Measurements from ENCODE around the gene ZC3H12A. TPM values are rescaled to one million over a fixed set of nuclear protein-coding genes. Genes with fewer than 3 reads are reported as not detected.

ZC3H12A gene
- total RNA-seq, 4 donors from 2014 or later = 5.8 to 41.9 (median 28.8) TPM

DNA sequence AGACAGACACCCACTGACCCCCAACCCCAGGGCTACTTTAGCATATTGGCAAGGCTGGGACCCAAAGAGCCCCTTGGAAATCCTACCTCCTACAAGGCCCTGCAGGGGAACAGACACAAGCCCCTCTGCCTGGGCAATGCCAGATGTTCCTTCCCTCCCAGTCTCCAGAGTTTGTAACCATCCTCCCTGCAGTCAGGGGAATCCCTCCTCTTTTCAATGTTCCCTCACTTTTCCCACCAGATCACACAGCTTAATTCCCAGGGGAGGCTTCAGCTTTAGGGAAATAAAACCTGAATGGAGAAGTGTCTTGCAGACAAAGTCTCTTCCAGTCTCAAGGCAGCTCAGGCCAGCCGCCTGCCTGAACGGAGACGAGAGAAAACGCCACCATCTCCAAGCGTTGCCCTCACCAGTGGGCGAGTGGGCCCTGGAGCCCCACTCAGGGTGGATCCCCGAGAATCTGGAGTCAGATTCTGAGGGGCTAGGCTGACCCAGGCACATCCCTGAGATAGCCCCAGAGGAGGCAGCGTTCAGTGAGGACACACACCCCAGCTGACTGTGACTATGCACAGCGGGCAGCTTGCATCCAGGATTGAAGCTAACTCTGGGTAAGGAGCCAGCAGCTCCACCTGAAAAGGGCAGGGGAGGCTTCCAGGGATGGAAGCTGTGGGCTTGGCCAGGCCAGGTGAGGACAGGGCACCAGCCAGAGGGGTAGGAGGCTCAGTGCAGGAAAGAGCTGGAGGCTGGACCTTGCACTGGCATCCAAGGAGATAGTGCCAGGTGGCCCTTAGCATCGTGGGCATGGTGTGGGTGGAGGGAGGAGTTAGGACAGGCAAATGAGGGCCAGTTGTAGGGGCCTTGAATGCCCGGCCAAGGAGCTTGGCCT is 44.0 kb upstream of the ZC3H12A start:
- TF ChIP-seq POLR2AphosphoS5 (IDR thresholded peaks at IDR 0.05) (no peak), POLR2A (IDR thresholded peaks at IDR 0.05) (no peak), EP300 (IDR thresholded peaks at IDR 0.05; ENCODE audit: low read depth) (no peak)
- TF ChIP-seq, protein P1, sequence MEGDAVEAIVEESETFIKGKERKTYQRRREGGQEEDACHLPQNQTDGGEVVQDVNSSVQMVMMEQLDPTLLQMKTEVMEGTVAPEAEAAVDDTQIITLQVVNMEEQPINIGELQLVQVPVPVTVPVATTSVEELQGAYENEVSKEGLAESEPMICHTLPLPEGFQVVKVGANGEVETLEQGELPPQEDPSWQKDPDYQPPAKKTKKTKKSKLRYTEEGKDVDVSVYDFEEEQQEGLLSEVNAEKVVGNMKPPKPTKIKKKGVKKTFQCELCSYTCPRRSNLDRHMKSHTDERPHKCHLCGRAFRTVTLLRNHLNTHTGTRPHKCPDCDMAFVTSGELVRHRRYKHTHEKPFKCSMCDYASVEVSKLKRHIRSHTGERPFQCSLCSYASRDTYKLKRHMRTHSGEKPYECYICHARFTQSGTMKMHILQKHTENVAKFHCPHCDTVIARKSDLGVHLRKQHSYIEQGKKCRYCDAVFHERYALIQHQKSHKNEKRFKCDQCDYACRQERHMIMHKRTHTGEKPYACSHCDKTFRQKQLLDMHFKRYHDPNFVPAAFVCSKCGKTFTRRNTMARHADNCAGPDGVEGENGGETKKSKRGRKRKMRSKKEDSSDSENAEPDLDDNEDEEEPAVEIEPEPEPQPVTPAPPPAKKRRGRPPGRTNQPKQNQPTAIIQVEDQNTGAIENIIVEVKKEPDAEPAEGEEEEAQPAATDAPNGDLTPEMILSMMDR (IDR thresholded peaks at IDR 0.05) = no peak
- intact Hi-C loops (cut with DNase I; ENCODE audit: low total_unique reads) = loop anchor here (10.0 kb wide), 2 partner anchors 726 to 856 kb away; no protein-coding TSS in a partner anchor
- Histone ChIP-seq H3K4me1 (no peaks in the 10 kb centered on the region), H3K27ac (no peak overlapping the region), H3K9me3 (no peaks in the 10 kb centered on the region), H3K4me3 (no peak overlapping the region), H3K27me3 (peaks cover 30% of the 10 kb centered on the region), H3K36me3 (no peaks in the 10 kb centered on the region)
- WGBS, 2 donors (ENCODE audit: low coverage in 1 of 2) = 33 to 69% methylated on average over 1 to 11 of the region's 11 CpGs
- DNase-seq = no peak
- in situ Hi-C loops (cut with MboI; ENCODE audit: low pct_ligation_motif_present in 1 of 4, low pct_unique_long_range_greater_than_20kb in 1 of 4, low sequenced_read_pairs in 3 of 4) = loop anchor here in 3 of 4 donors (10.0 to 25.0 kb wide), 5 partner anchors 232 to 846 kb away; no protein-coding TSS in a partner anchor

DNA sequence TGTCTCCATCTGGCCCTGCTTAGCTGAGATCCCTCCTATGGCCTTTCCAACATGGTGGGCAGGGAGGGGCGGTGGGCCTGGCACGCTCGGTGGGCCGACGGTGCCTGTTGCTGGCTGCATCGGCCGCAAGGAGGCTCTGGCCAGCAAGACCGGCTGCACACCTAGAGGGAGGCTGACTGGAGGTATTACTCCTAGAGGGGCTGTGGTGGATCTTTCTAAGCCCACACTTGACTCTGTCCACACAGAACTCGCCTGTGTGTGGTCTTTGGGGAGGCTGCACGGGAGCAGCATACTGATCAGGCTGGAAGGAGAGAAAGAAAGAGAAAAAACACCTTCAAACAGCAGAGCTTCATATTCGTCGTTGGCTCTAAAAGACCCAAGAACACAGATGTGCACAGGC is 41.7 kb upstream of the ZC3H12A start:
- in situ Hi-C loops (cut with MboI; ENCODE audit: low pct_ligation_motif_present in 1 of 4, low pct_unique_long_range_greater_than_20kb in 1 of 4, low sequenced_read_pairs in 3 of 4) = loop anchor here in 3 of 4 donors (10.0 to 25.0 kb wide), 5 partner anchors 230 to 848 kb away; no protein-coding TSS in a partner anchor

DNA sequence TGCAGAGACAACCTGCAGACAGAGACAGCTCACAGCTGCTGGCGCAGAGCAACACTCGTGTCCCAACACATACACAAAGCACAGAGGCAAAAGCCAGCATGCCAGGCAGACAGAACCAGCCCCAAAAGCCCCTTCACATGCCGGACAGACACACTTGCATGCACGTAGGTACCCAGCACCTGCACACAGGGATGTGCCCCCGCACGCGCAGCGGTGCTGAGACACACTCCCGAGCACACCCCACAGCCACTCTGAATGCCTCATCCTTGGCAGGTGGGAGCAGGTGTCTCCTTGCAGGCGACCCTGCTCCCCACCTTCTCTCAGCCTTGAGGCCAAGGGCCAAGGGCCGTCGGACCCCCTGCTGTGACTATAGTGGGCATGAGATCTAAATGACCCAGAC is 41.2 kb upstream of the ZC3H12A start:
- H3K4me3 ChIP-seq = no peak overlapping the region
- H3K4me1 ChIP-seq = no peaks in the 10 kb centered on the region
- intact Hi-C loops (cut with DNase I; ENCODE audit: low total_unique reads) (loop anchor here (10.0 kb wide), 2 partner anchors 728 to 858 kb away; no protein-coding TSS in a partner anchor), in situ Hi-C loops (cut with MboI; ENCODE audit: low pct_ligation_motif_present in 1 of 4, low pct_unique_long_range_greater_than_20kb in 1 of 4, low sequenced_read_pairs in 3 of 4) (loop anchor here in 3 of 4 donors (10.0 to 25.0 kb wide), 5 partner anchors 229 to 848 kb away; no protein-coding TSS in a partner anchor)
- no peak for DNase-seq
- no peaks in the 10 kb centered on the region for H3K36me3 ChIP-seq
- H3K27ac ChIP-seq = no peak overlapping the region
- peaks cover 35% of the 10 kb centered on the region for H3K27me3 ChIP-seq
- 63% methylated on average over 7 of the region's 12 CpGs; no CpG with 5 or more reads in 1 of the 2 donors for WGBS, 2 donors (ENCODE audit: low coverage in 1 of 2)
- TF ChIP-seq EP300 (IDR thresholded peaks at IDR 0.05; ENCODE audit: low read depth) (no peak), POLR2A (IDR thresholded peaks at IDR 0.05) (no peak), POLR2AphosphoS5 (IDR thresholded peaks at IDR 0.05) (no peak)
- TF ChIP-seq, protein P1 (IDR thresholded peaks at IDR 0.05) = no peak
- no peaks in the 10 kb centered on the region for H3K9me3 ChIP-seq

More for the DNA sequence above, 41.7 kb upstream of the ZC3H12A start:
- Histone ChIP-seq H3K36me3 (no peaks in the 10 kb centered on the region), H3K9me3 (no peaks in the 10 kb centered on the region), H3K27ac (no peak overlapping the region), H3K4me1 (no peaks in the 10 kb centered on the region), H3K4me3 (no peak overlapping the region), H3K27me3 (peaks cover 34% of the 10 kb centered on the region)
- WGBS, 2 donors (ENCODE audit: low coverage in 1 of 2) = 60 to 72% methylated on average over 2 to 12 of the region's 12 CpGs
- DNase-seq = no peak
- intact Hi-C loops (cut with DNase I; ENCODE audit: low total_unique reads) = loop anchor here (10.0 kb wide), 2 partner anchors 728 to 858 kb away; no protein-coding TSS in a partner anchor
- TF ChIP-seq, protein P1 (IDR thresholded peaks at IDR 0.05) = no peak
- no peak for TF ChIP-seq EP300 (IDR thresholded peaks at IDR 0.05; ENCODE audit: low read depth)
- no peak for TF ChIP-seq POLR2AphosphoS5 (IDR thresholded peaks at IDR 0.05)
- no peak for TF ChIP-seq POLR2A (IDR thresholded peaks at IDR 0.05)

All from transverse colon (tissue), 4 donors.